Non-pigmented ciliary epithelial cell (primary cell): Measurements from ENCODE around the gene POLR2H.
"Not testable (repeated sequence)": the region's sequence is repeated elsewhere in the genome, so short reads cannot be mapped to it uniquely, and the experiment has no call there.

ENCODE experiments used
- DNase-seq: peaks from one replicate; pipeline ENCODE4 v3.0.0-alpha.2; 2010; ENCODE audit warnings: low read depth

The POLR2H gene

GRCh38 chr3:184335661-184336546 is 25.6 kb upstream of the POLR2H start:
- DNase-seq = no peak

- DNase-seq = no peak
Measured at GRCh38 chr3:184336547-184337398, 24.7 kb upstream of the POLR2H start.

- DNase-seq = no peak
Measured at GRCh38 chr3:184337399-184337714, 24.2 kb upstream of the POLR2H start, which contains the start of gene FAM131A. Gene FAM131A, plus strand, starts transcription at chr3:184337600. Its CDS starts 31 bp downstream, at chr3:184337631.

- DNase-seq = no peak
Measured at GRCh38 chr3:184337981-184338380, 23.5 kb upstream of the POLR2H start.

- no peak for DNase-seq
Measured at GRCh38 chr3:184338511-184338945, 23.0 kb upstream of the POLR2H start.

- DNase-seq = no peak
Measured at GRCh38 chr3:184339001-184339400, 22.5 kb upstream of the POLR2H start.

- not testable (repeated sequence) for DNase-seq
Measured at GRCh38 chr3:184339451-184340135, 21.9 kb upstream of the POLR2H start.

- DNase-seq = no peak
Measured at GRCh38 chr3:184341925-184342324, 19.6 kb upstream of the POLR2H start.

GRCh38 chr3:184343200-184343876 is 18.2 kb upstream of the POLR2H start:
- DNase-seq = no peak

GRCh38 chr3:184344579-184345316 is 16.8 kb upstream of the POLR2H start:
- no peak for DNase-seq

GRCh38 chr3:184345317-184346144 is 16.0 kb upstream of the POLR2H start:
- DNase-seq = no peak

GRCh38 chr3:184346480-184347190 is 14.9 kb upstream of the POLR2H start:
- no peak for DNase-seq

GRCh38 chr3:184347321-184348056 is 14.0 kb upstream of the POLR2H start:
- DNase-seq = no peak

- no peak for DNase-seq
Measured at GRCh38 chr3:184348057-184348382, 13.5 kb upstream of the POLR2H start.

GRCh38 chr3:184349563-184350470 is 11.7 kb upstream of the POLR2H start:
- no peak for DNase-seq

GRCh38 chr3:184350618-184351017 is 10.9 kb upstream of the POLR2H start:
- no peak for DNase-seq

GRCh38 chr3:184351511-184352148 is 9.9 kb upstream of the POLR2H start:
- DNase-seq = no peak
